Liver (tissue), 9 donors: Measurements from ENCODE around the gene PPDPF. TPM values are rescaled to one million over a fixed set of nuclear protein-coding genes. Genes with fewer than 3 reads are reported as not detected.

ENCODE experiments used
- DNase-seq: peaks from one replicate; pipeline ENCODE4 v3.0.0-alpha.2; 2017; ENCODE audit warnings: low spot score
- H3K27ac ChIP-seq, 2 donors: one replicate each; pipeline ENCODE4 v1.7.0; 2013; ENCODE audit warnings: inconsistent platforms in 2 of 2, low read length in 2 of 2, control low read depth in 1 of 2, low read depth in 1 of 2, mild to moderate bottlenecking in 1 of 2
- H3K27me3 ChIP-seq, 4 donors: one replicate each; pipeline versions ENCODE4 v1.6.1 to v1.7.0; 2013; ENCODE audit warnings: low read length in 3 of 4, inconsistent platforms in 1 of 4, mild to moderate bottlenecking in 1 of 4, moderate library complexity in 1 of 4; ENCODE audit not compliant: control insufficient read depth in 4 of 4, insufficient read depth in 4 of 4
- H3K36me3 ChIP-seq, 4 donors: one replicate each; pipeline versions ENCODE4 v1.6.1 to v1.7.0; 2013; ENCODE audit warnings: low read length in 3 of 4, mild to moderate bottlenecking in 3 of 4, low read depth in 1 of 4, moderate library complexity in 1 of 4; ENCODE audit not compliant: control insufficient read depth in 4 of 4, insufficient read depth in 3 of 4
- H3K4me1 ChIP-seq, 4 donors: one replicate each; pipeline versions ENCODE4 v1.6.1 to v1.7.0; 2013; ENCODE audit warnings: low read length in 3 of 4, mild to moderate bottlenecking in 3 of 4, moderate library complexity in 1 of 4; ENCODE audit not compliant: control insufficient read depth in 4 of 4, insufficient read depth in 4 of 4
- H3K4me3 ChIP-seq, 3 donors: one replicate each; pipeline versions ENCODE4 v1.6.1 to v1.7.0; 2013; ENCODE audit warnings: low read length in 3 of 3, control low read depth in 1 of 3, low read depth in 1 of 3, mild to moderate bottlenecking in 1 of 3
- H3K9ac ChIP-seq, 2 donors: one replicate each; pipeline ENCODE4 v1.7.0; 2013; ENCODE audit warnings: low read length in 2 of 2, mild to moderate bottlenecking in 2 of 2, moderate library complexity in 2 of 2, control low read depth in 1 of 2, low read depth in 1 of 2
- H3K9me3 ChIP-seq, 4 donors: one replicate each; pipeline versions ENCODE4 v1.6.1 to v1.7.0; 2013; ENCODE audit warnings: low read length in 3 of 4; ENCODE audit not compliant: control insufficient read depth in 4 of 4
- ATF3 ChIP-seq: IDR thresholded peaks from 2 replicates; pipeline ENCODE4 v1.6.1; 2016; ENCODE audit warnings: antibody characterized with exemption
- CTCF ChIP-seq: fragments of 150-350 bp; IDR thresholded peaks from 2 replicates; pipeline ENCODE4 v1.5.1; 2017; ENCODE audit warnings: improper control_type of control experiment, low read depth, low read length; ENCODE audit not compliant: missing input control
- EGR1 ChIP-seq, 2 donors: IDR thresholded peaks; 2 replicates each; pipeline ENCODE4 v1.6.1; 2016 to 2018; ENCODE audit warnings: antibody characterized with exemption in 2 of 2, low read depth in 2 of 2
- FOXA1 ChIP-seq: IDR thresholded peaks from 2 replicates; pipeline ENCODE4 v1.6.1; 2016; ENCODE audit warnings: antibody characterized with exemption
- FOXA2 ChIP-seq: IDR thresholded peaks from 2 replicates; pipeline ENCODE4 v1.6.1; 2016; ENCODE audit warnings: antibody characterized with exemption
- GABPA ChIP-seq, 2 donors: IDR thresholded peaks in 1 of 2; conservative IDR thresholded peaks in 1 of 2; 2 replicates each; pipeline ENCODE4 v1.6.1; 2016; ENCODE audit warnings: antibody characterized with exemption in 2 of 2, mild to moderate bottlenecking in 1 of 2, moderate library complexity in 1 of 2
- HNF4A ChIP-seq, 2 donors: conservative IDR thresholded peaks; 2 replicates each; pipeline ENCODE4 v1.6.1; 2016; ENCODE audit warnings: antibody characterized with exemption in 2 of 2, mild to moderate bottlenecking in 2 of 2
- HNF4G ChIP-seq: IDR thresholded peaks from 2 replicates; pipeline ENCODE4 v1.6.1; 2016; ENCODE audit warnings: antibody characterized with exemption
- JUND ChIP-seq, 2 donors: IDR thresholded peaks; 2 replicates each; pipeline ENCODE4 v1.6.1; 2016; ENCODE audit warnings: antibody characterized with exemption in 2 of 2
- MAX ChIP-seq: IDR thresholded peaks from 2 replicates; pipeline ENCODE4 v1.6.1; 2016; ENCODE audit warnings: antibody characterized with exemption
- NR2F2 ChIP-seq: IDR thresholded peaks from 2 replicates; pipeline ENCODE4 v1.6.1; 2016; ENCODE audit warnings: antibody characterized with exemption
- RAD21 ChIP-seq, 2 donors: IDR thresholded peaks; 2 replicates each; pipeline ENCODE4 v1.6.1; 2016; ENCODE audit warnings: antibody characterized with exemption in 2 of 2, mild to moderate bottlenecking in 2 of 2
- REST ChIP-seq: IDR thresholded peaks from 2 replicates; pipeline ENCODE4 v1.6.1; 2016; ENCODE audit warnings: antibody characterized with exemption, mild to moderate bottlenecking
- RXRA ChIP-seq, 2 donors: IDR thresholded peaks; 2 replicates each; pipeline ENCODE4 v1.6.1; 2017 to 2018; ENCODE audit warnings: antibody characterized with exemption in 2 of 2, mild to moderate bottlenecking in 1 of 2
- SP1 ChIP-seq: IDR thresholded peaks from 2 replicates; pipeline ENCODE4 v1.6.1; 2018; ENCODE audit warnings: antibody characterized with exemption, mild to moderate bottlenecking
- TAF1 ChIP-seq: conservative IDR thresholded peaks from 2 replicates; pipeline ENCODE4 v1.6.1; 2016; ENCODE audit warnings: antibody characterized with exemption, mild to moderate bottlenecking
- YY1 ChIP-seq: IDR thresholded peaks from 2 replicates; pipeline ENCODE4 v1.6.1; 2016; ENCODE audit warnings: antibody characterized with exemption, mild to moderate bottlenecking
- ZBTB33 ChIP-seq: IDR thresholded peaks from 2 replicates; pipeline ENCODE4 v1.6.1; 2016; ENCODE audit warnings: antibody characterized with exemption
- WGBS: extraction: QIAGEN DNeasy Blood & Tissue Kit; methylation state at CpG from one replicate; pipeline ENCODE4 v1.1.7; 2013; 5-methylcytosine and 5-hydroxymethylcytosine counted together
- polyA plus RNA-seq, 2 donors: library from polyadenylated mRNA; stranded (reverse) in 1 of 2; unstranded in 1 of 2; fragments of 200-250 nt in 1 of 2; fragments of >200 nt in 1 of 2; fragmentation: Nextera tagmentation in 1 of 2; extraction: Ambion mirVana in 1 of 2; gene quantifications; one replicate each; pipeline versions ENCODE4 v1.2.1 to v1.2.3, GENCODE V29; 2013 to 2015
- total RNA-seq, 2 donors: library from RNA; depleted of rRNA; stranded (reverse); fragments of >200 nt; gene quantifications; one replicate each; pipeline ENCODE4 v1.2.3, GENCODE V29; 2014
- donor health status: healthy.
- donor health status: healthy.
- donor health status: healthy.
- donor health status: healthy.
- donor health status: healthy.

The PPDPF gene
- total and polyA plus RNA-seq, 4 donors: 8.3 to 196 (median 25.3) TPM

GRCh38 chr20:63533388-63533787 is 12.8 kb downstream of the PPDPF start:
- Histone ChIP-seq H3K27me3 (no peaks in the 10 kb centered on the region), H3K4me3 (no peak overlapping the region), H3K9me3 (no peaks in the 10 kb centered on the region), H3K4me1 (peaks cover 10 to 28% (median 21%) of the 10 kb centered on the region in 4 donors), H3K27ac (no peak overlapping the region), H3K36me3 (no peaks in the 10 kb centered on the region), H3K9ac (no peak overlapping the region)
- WGBS: 89% methylated on average over 14 of the region's 14 CpGs
- no peak for TF ChIP-seq YY1
- TF ChIP-seq HNF4G: no peak
- no peak for TF ChIP-seq MAX
- TF ChIP-seq EGR1 (IDR thresholded peaks at IDR 0.05; ENCODE audit: low read depth in 2 of 2): no peak
- TF ChIP-seq GABPA (IDR thresholded peaks at IDR 0.05 in 1 of 2, conservative IDR thresholded peaks at IDR 0.05 in 1 of 2): no peak
- TF ChIP-seq SP1: no peak
- no peak for DNase-seq

- H3K9me3 ChIP-seq: no peaks in the 10 kb centered on the region
- no peak overlapping the region for H3K27ac ChIP-seq
- no peak overlapping the region for H3K9ac ChIP-seq
- DNase-seq: no peak
- no peak for TF ChIP-seq EGR1 (IDR thresholded peaks at IDR 0.05; ENCODE audit: low read depth in 2 of 2)
- TF ChIP-seq ATF3: no peak
- no peak for TF ChIP-seq SP1
- no peak for TF ChIP-seq GABPA (IDR thresholded peaks at IDR 0.05 in 1 of 2, conservative IDR thresholded peaks at IDR 0.05 in 1 of 2)
- no peak for TF ChIP-seq CTCF
- no peak for TF ChIP-seq REST
- TF ChIP-seq RAD21 (IDR thresholded peaks at IDR 0.05): no peak
- TF ChIP-seq RXRA (IDR thresholded peaks at IDR 0.05): no peak
- TF ChIP-seq HNF4A (conservative IDR thresholded peaks at IDR 0.05): no peak
- TF ChIP-seq HNF4G: no peak
- TF ChIP-seq TAF1: no peak
- no peak for TF ChIP-seq MAX
- no peak for TF ChIP-seq FOXA1
- TF ChIP-seq JUND (IDR thresholded peaks at IDR 0.05): no peak
- no peak for TF ChIP-seq ZBTB33
- TF ChIP-seq YY1: no peak
- no peak for TF ChIP-seq FOXA2
- TF ChIP-seq NR2F2: no peak
- H3K36me3 ChIP-seq: no peaks in the 10 kb centered on the region
- H3K4me3 ChIP-seq: no peak overlapping the region
- H3K27me3 ChIP-seq: no peaks in the 10 kb centered on the region
- 85% methylated on average over 28 of the region's 28 CpGs for WGBS
- H3K4me1 ChIP-seq: peaks cover 10 to 28% (median 21%) of the 10 kb centered on the region in 4 donors
Observed at GRCh38 chr20:63533871-63534393, 13.4 kb downstream of the PPDPF start.
